Central memory CD4-positive, alpha-beta T cell (primary cell): ENCODE measurements around the gene KCNH5.

ENCODE experiments used
- DNase-seq: peaks from one replicate; pipeline ENCODE4 v3.0.0; 2022

The KCNH5 gene

DNA sequence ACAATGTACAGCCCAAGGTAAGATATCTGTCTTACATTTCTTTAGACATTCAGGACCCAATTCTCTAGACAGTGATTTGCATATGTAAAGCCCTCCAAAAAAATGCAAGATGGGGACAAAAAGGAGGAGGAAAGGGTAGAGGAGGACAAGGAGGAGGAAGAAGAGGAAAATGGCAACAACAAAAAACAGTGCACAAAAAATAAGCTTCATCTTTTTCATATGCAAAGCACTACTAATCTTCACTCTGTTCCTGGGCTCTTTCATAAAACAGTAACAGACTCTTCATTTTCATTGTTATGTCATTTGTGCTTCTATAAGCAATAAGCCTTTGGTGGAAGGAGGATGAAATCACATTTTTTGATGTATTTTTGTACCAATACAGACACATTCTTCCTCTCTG lies 61.4 kb downstream of the KCNH5 start:
- DNase-seq, result no peak

DNA sequence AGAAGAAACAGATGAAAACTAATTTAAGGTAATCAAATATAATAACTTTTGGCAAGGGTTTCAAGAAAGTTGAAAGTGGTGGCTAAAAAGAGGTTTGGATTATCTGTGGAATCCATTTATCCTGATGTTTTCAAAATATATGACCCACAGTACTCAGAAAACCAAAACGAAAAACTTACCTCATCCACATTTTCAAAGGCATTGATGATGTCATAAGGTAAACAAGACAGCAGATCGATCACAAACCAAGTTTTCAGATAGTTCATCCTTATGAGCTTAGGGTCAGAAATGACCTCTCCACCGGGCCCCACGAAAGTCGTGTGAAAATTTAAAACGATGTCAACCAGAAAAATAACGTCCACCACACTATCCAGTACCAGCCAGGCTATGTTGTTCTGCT lies 64.6 kb downstream of the KCNH5 start:
- no peak for DNase-seq

DNA sequence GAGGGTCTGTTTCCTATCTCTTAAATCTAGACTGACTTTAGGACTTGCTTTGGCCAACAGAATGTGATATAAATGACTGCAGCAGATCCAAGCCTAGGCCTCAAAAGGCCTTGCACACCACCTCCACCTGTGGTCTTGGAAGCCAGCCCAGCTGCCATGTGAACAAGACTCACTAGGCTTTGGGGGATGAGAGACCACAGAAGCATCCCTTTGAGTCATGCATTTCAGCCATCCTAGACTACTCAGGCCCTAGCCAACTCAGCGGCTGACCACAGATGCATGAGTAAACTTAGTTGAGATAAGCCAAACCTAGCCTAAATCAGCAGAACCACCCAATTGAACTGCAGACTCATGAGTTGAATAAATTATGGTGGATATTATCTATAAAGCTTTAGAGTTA lies 87.7 kb downstream of the KCNH5 start:
- no peak for DNase-seq

DNA sequence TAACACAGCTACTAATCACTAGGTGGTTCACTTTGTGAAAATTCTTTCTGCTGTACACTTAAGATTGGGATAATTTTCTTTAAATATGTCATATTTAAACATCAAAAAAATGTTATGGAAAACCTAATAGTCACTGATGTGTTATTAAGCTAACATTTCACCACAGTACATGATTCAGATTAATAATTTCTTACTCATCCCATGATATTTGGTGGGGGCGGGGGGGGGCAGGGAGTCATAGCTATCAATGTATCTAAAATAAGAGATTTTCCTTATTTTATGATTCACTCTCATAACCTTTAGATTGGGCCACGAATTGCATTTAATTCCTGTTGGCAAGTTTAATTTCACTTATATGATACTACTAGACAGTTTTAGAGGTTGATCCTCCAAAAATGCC lies 88.8 kb downstream of the KCNH5 start:
- no peak for DNase-seq

GRCh38 chr14:62954165-62954564 lies 91.1 kb downstream of the KCNH5 start:
- no peak for DNase-seq

- no peak for DNase-seq
Measured at GRCh38 chr14:62952226-62952625, 93.0 kb downstream of the KCNH5 start.

DNA sequence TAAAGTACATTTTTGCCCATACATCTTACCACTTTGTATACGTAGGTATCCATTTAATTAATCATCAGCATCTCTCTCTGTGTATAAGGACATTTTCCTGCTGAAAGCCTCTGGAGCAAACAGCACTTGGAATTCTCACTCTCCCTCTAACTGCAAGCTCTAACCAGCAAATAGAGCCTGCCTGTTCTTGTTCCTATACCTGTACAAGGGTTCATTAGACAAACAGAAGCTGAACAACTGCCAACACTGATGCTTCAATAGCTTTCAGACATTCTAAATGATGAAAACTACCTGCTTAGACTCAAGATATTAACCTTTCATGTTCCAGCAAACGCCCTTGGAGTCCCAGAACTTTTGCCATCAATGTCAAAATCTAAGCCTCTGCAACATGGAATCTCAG lies 98.0 kb downstream of the KCNH5 start:
- no peak for DNase-seq

GRCh38 chr14:62946221-62946620 lies 99.0 kb downstream of the KCNH5 start:
- DNase-seq, result no peak

DNA sequence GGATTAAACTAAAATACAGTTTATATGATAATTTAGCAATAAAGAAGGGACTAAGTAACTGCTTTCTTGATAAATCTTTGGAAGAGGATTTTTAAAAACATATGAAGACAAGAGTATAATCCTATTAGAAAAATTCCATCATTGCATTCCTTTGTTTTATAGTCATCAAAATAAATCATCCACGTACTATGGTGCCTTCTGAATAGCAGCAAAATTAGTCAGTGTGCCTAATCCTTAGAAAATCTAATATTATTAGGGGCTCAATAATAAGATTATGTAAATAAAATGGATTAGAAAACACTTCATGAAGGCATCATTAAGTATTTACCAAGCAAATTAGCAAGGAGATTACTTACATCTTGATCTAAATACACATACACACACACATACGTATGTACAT lies 102.1 kb downstream of the KCNH5 start:
- DNase-seq, result no peak

DNA sequence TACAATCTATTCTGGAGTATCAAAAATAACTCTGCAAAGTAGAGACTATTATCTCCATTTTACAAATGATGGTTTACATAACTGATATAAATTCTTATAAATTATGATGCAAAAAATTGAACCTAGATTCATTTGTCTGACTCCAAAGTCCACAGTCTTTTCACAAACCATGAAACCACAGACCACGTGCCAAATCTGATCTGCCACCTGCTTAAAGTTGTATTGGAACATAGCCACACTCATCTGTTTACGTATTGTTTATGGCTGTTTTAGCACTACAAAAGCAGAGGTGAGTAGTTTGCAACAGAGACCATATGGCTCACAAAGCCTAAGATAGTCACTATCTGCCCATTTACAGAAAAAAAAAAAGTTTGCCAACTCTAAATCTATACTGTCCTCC lies 105.3 kb downstream of the KCNH5 start:
- DNase-seq, result no peak

GRCh38 chr14:62938778-62939177 lies 106.5 kb downstream of the KCNH5 start:
- no peak for DNase-seq

DNA sequence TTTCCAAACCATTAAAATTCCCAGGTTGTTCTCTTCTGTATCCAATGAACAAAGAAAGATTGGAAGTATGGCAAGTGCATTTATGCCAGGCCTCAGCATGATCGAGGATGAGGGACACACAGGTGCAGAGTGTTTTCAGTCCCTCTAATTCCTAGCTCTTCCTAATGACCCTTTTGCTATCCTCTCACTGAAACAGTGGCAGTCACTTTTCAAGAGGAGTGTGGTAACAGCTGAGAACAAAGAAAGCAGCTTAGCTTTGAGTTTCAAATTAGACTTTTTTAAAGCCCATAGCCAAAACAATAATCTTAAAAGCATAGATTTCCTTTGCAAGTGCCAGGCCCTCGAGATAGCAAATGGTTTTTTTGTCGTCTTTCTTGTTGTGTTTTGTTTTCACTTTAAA lies 110.8 kb downstream of the KCNH5 start:
- no peak for DNase-seq

- no peak for DNase-seq
Measured at GRCh38 chr14:62921466-62921865, 123.8 kb downstream of the KCNH5 start.

GRCh38 chr14:62916551-62916950 lies 128.7 kb downstream of the KCNH5 start:
- no peak for DNase-seq

GRCh38 chr14:62914873-62915272 lies 130.4 kb downstream of the KCNH5 start:
- no peak for DNase-seq

GRCh38 chr14:62914025-62914424 lies 131.2 kb downstream of the KCNH5 start:
- DNase-seq, result no peak

DNA sequence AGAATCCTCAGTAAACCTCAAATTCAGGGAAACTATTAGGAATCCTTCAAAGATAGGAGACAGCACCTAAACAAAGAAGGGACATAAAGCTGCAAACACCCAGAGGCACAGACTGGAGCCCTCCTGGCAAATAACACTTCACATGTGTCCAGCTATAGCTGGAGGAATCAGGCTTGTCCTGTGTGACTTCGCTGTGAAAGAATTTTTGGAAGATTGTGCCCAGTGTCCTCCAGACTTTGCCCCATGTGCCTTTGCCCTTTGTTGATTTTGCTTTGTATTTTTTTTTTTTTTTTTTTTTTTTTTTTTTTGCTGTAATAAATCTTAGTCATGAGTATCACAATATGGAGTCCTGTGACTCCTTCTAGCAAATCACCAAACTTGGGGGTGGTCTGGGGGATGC lies 136.8 kb downstream of the KCNH5 start:
- DNase-seq, result no peak

- no peak for DNase-seq
Measured at GRCh38 chr14:62905566-62905965, 139.7 kb downstream of the KCNH5 start.

GRCh38 chr14:62897771-62898170 lies 147.5 kb downstream of the KCNH5 start:
- DNase-seq, result no peak

- no peak for DNase-seq
Measured at GRCh38 chr14:62896932-62897456, 148.3 kb downstream of the KCNH5 start.

DNA sequence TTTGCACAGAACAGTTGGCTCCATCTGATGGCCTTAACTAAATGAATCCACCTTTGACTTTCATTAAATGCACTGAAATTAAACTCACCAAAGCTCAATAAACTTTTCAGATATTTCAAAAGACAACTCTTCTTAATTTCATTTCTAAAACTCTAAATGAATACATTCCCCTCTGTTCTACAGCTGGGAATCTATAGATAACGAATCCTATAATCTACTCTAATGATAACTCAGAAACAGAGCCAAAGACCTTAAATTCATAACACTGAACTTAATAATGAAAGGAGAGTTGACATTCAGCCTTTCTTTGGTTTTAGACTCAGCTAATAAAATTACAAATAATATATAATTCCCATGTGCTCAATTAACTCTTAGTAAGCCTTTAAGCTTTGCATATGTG lies 150.5 kb downstream of the KCNH5 start:
- no peak for DNase-seq

- DNase-seq, result no peak
Measured at GRCh38 chr14:62889364-62889763, 155.9 kb downstream of the KCNH5 start.

- DNase-seq, result no peak
Measured at GRCh38 chr14:62886461-62886860, 158.8 kb downstream of the KCNH5 start.

GRCh38 chr14:62885451-62885850 lies 159.8 kb downstream of the KCNH5 start:
- DNase-seq, result no peak

DNA sequence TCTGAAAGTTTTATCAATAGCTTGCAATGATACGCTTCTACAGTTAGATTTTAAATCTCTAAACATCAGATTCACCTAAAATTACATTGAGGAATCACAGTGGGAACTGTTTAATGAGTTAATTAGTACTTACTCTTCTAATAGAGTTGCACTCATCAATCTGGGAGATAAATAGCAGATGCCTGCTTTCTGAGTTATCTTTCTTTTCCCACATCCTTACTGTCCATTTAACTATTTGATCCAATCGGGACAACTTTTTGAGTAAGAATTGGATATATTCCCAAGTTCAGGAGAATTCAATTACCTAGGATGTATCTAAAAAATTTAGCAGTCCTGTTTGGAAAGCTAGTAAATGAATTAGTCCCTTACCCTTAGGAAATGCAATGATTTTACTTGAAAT lies 162.3 kb downstream of the KCNH5 start:
- no peak for DNase-seq

DNA sequence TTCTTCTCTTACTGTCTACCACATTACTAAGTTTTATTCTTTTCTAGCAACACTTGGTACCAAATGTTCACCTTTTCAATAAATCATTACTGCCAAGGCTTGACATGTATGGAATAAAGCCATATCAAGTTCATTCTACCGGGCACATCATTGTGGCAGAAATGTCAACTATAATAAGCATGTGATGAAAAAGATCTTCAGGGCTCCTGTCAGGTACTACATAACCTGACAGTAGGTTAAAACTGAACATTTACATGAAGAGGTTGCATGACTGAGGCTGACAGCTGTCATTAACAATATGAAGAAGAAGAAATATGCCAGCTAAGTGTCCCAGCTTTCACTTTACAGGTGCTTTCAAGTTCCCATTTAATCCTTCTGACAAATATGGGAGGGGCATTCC lies 178.9 kb downstream of the KCNH5 start:
- no peak for DNase-seq
